Skin of body (tissue), 2 donors: ENCODE results near the gene WDR36. TPM values are rescaled to one million over a fixed set of nuclear protein-coding genes. Genes with fewer than 3 reads are reported as not detected.
A peak's percentile ranks its signal among the peaks of the same experiment; 100 is the strongest.

Experiments
- DNase-seq: peaks from one replicate; lab custom pipeline; 2025; lab: John Stamatoyannopoulos, UW
- total RNA-seq: library from RNA; depleted of rRNA; stranded (reverse); fragments of >200 nt; gene quantifications from one replicate; pipeline ENCODE4 v1.2.3, GENCODE V29; 2014

Gene WDR36
- total RNA-seq, result 33.7 TPM

- peak; percentile 94 for DNase-seq
These were observed at the start of gene WDR36 for GRCh38 chr5:111092062-111092853. TSS of gene WDR36 (plus strand) at chr5:111092348. CDS start at chr5:111092457, 109 bp downstream.

- DNase-seq, result no peak
These were observed 48.2 kb upstream of the WDR36 start for GRCh38 chr5:111043712-111044506.

- no peak for DNase-seq
These were observed 34.1 kb upstream of the WDR36 start for GRCh38 chr5:111058064-111058463.

- DNase-seq, result no peak
These were observed 32.0 kb upstream of the WDR36 start for GRCh38 chr5:111060169-111060568.

GRCh38 chr5:111061618-111062017, 30.5 kb upstream of the WDR36 start:
- no peak for DNase-seq

- no peak for DNase-seq
These were observed 28.3 kb upstream of the WDR36 start for GRCh38 chr5:111063709-111064322.

GRCh38 chr5:111066261-111066938, 25.7 kb upstream of the WDR36 start:
- no peak for DNase-seq

- DNase-seq, result no peak
These were observed 23.9 kb upstream of the WDR36 start for GRCh38 chr5:111068213-111068612.

GRCh38 chr5:111069839-111070238, 22.3 kb upstream of the WDR36 start:
- DNase-seq, result no peak

- no peak for DNase-seq
These were observed 21.6 kb upstream of the WDR36 start for GRCh38 chr5:111070272-111071134.

GRCh38 chr5:111071413-111071812, 20.7 kb upstream of the WDR36 start, which contains the start of gene TSLP:
TSS of gene TSLP (plus strand) at chr5:111071713. CDS start at chr5:111071891, 178 bp downstream.
- DNase-seq, result no peak

GRCh38 chr5:111072949-111073682, 19.0 kb upstream of the WDR36 start:
- DNase-seq, result no peak

GRCh38 chr5:111074244-111074643, 17.9 kb upstream of the WDR36 start:
- no peak for DNase-seq

- no peak for DNase-seq
These were observed 16.6 kb upstream of the WDR36 start for GRCh38 chr5:111075520-111075919.

- DNase-seq, result no peak
These were observed 16.1 kb upstream of the WDR36 start for GRCh38 chr5:111076091-111076490.

GRCh38 chr5:111077678-111078077, 14.5 kb upstream of the WDR36 start:
- DNase-seq, result no peak

- DNase-seq, result no peak
These were observed 12.3 kb upstream of the WDR36 start for GRCh38 chr5:111079846-111080245.

- no peak for DNase-seq
These were observed 8.8 kb upstream of the WDR36 start for GRCh38 chr5:111083323-111083722.

- DNase-seq, result no peak
These were observed 3.8 kb downstream of the WDR36 start for GRCh38 chr5:111095982-111096381.
